IMR-90 (cell line): ENCODE results near the gene ISG15. TPM values are rescaled to one million over a fixed set of nuclear protein-coding genes. Genes with fewer than 3 reads are reported as not detected.

ENCODE experiments used
- ATAC-seq: fragments of 200-7000 bp; cut with Tn5 transposase; 2 replicates; pipeline ENCODE4 v1.9.1; 2020; ENCODE audit warnings: low read depth, mild to moderate bottlenecking, moderate library complexity
- BruUV-seq: library from RNA; stranded (reverse); fragments of 400-500 nt; replicated peaks from 2 replicates; lab custom pipeline; 2021; lab: Mats Ljungman, UMichigan
- CTCF ChIA-PET: fragments of 300-600 bp; formaldehyde crosslinking; extraction: SDS; loops from one replicate; lab custom pipeline; 2021; ENCODE audit warnings: antibody characterized with exemption; lab: Yijun Ruan, JAX
- POLR2A ChIA-PET: fragments of 300-600 bp; sonication (Branson Sonifier 250); formaldehyde crosslinking; loops from one replicate; lab custom pipeline; 2022; ENCODE audit warnings: antibody characterized with exemption; ENCODE audit not compliant: unreplicated experiment; lab: Charles Lee
- DNase-seq: peaks from one replicate; pipeline ENCODE4 v3.0.0; 2013
- H2AFZ ChIP-seq: replicated peaks from 2 replicates; pipeline ENCODE3; 2013; ENCODE audit warnings: low read length, mild to moderate bottlenecking; ENCODE audit not compliant: poor library complexity
- H2AK5ac ChIP-seq: 2 replicates; pipeline ENCODE4 v1.6.1; 2013; ENCODE audit warnings: low read depth, low read length, inconsistent platforms
- H2AK9ac ChIP-seq: replicated peaks from 2 replicates; pipeline ENCODE3; 2013; ENCODE audit warnings: mild to moderate bottlenecking, low read depth, low read length, moderate library complexity; ENCODE audit not compliant: poor library complexity
- H2BK120ac ChIP-seq: 2 replicates; pipeline ENCODE4 v1.6.1; 2013; ENCODE audit warnings: low read depth, low read length, inconsistent platforms
- H2BK15ac ChIP-seq: 3 replicates; pipeline ENCODE4 v1.6.1; 2013; ENCODE audit warnings: low read depth, low read length, inconsistent platforms
- H2BK20ac ChIP-seq: 2 replicates; pipeline ENCODE4 v1.6.1; 2013; ENCODE audit warnings: low read depth, mild to moderate bottlenecking, inconsistent platforms, low read length, moderate library complexity
- H2BK5ac ChIP-seq: 2 replicates; pipeline ENCODE4 v1.6.1; 2013; ENCODE audit warnings: mild to moderate bottlenecking, low read depth, low read length, inconsistent platforms; ENCODE audit not compliant: poor library complexity, severe bottlenecking
- H3K14ac ChIP-seq: replicated peaks from 2 replicates; pipeline ENCODE4 v1.6.1; 2013; ENCODE audit warnings: low read depth, low read length, inconsistent platforms
- H3K18ac ChIP-seq: 2 replicates; pipeline ENCODE4 v1.6.1; 2013; ENCODE audit warnings: low read depth, low read length, control low read depth
- H3K23ac ChIP-seq: 2 replicates; pipeline ENCODE4 v1.6.1; 2013; ENCODE audit warnings: low read depth, low read length, inconsistent platforms
- H3K27ac ChIP-seq: 2 replicates; pipeline ENCODE4 v1.5.1; 2013; ENCODE audit warnings: mild to moderate bottlenecking, control low read depth, low read length; ENCODE audit not compliant: insufficient read depth
- H3K27me3 ChIP-seq: 2 replicates; pipeline ENCODE4 v1.6.1; 2013; ENCODE audit warnings: low read length; ENCODE audit not compliant: control insufficient read depth, insufficient read depth
- H3K36me3 ChIP-seq: 2 replicates; pipeline ENCODE4 v1.6.1; 2013; ENCODE audit warnings: low read length, mixed read lengths; ENCODE audit not compliant: control insufficient read depth, insufficient read depth
- H3K4ac ChIP-seq: 2 replicates; pipeline ENCODE4 v1.6.1; 2013; ENCODE audit warnings: low read depth, low read length, inconsistent platforms
- H3K4me1 ChIP-seq: 2 replicates; pipeline ENCODE4 v1.6.1; 2013; ENCODE audit warnings: low read length, mixed read lengths; ENCODE audit not compliant: control insufficient read depth, insufficient read depth
- H3K4me2 ChIP-seq: 2 replicates; pipeline ENCODE4 v1.6.1; 2013; ENCODE audit warnings: low read depth, mild to moderate bottlenecking, control low read depth, low read length, moderate library complexity
- H3K4me3 ChIP-seq: 2 replicates; pipeline ENCODE4 v1.5.1; 2013; ENCODE audit warnings: low read depth, mild to moderate bottlenecking, control low read depth, low read length, moderate library complexity; ENCODE audit not compliant: insufficient read depth
- H3K56ac ChIP-seq: 2 replicates; pipeline ENCODE4 v1.6.1; 2013; ENCODE audit warnings: low read length, inconsistent platforms; ENCODE audit not compliant: insufficient read depth; ENCODE audit errors: extremely low read depth
- H3K79me1 ChIP-seq, 2 experiments: 2 replicates each; pipeline ENCODE4 v1.6.1; 2013; ENCODE audit warnings: low read length in 2 of 2, inconsistent platforms in 1 of 2, low read depth in 1 of 2
- H3K9ac ChIP-seq: 2 replicates; pipeline ENCODE4 v1.6.1; 2013; ENCODE audit warnings: low read depth, low read length, control low read depth
- H3K9me1 ChIP-seq: 2 replicates; pipeline ENCODE4 v1.6.1; 2013; ENCODE audit warnings: low read length, inconsistent platforms; ENCODE audit not compliant: insufficient read depth
- H3K9me3 ChIP-seq: 2 replicates; pipeline ENCODE4 v1.6.1; 2013; ENCODE audit warnings: low read length; ENCODE audit not compliant: control insufficient read depth, insufficient read depth
- H4K20me1 ChIP-seq: 2 replicates; pipeline ENCODE4 v1.6.1; 2013; ENCODE audit warnings: low read length, inconsistent platforms; ENCODE audit not compliant: insufficient read depth
- H4K5ac ChIP-seq: 2 replicates; pipeline ENCODE4 v1.6.1; 2013; ENCODE audit warnings: mild to moderate bottlenecking, low read depth, low read length, control low read depth
- H4K8ac ChIP-seq, 2 experiments: 2 replicates each; pipeline ENCODE4 v1.6.1; 2013; ENCODE audit warnings: low read depth in 2 of 2, low read length in 2 of 2, control low read depth in 1 of 2, inconsistent platforms in 1 of 2
- H4K91ac ChIP-seq: 2 replicates; pipeline ENCODE4 v1.6.1; 2013; ENCODE audit warnings: low read depth, low read length, inconsistent platforms; ENCODE audit not compliant: insufficient read depth
- BHLHE40 ChIP-seq: fragments of 150-350 bp; IDR thresholded peaks from 2 replicates; pipeline ENCODE4 v1.6.1; 2016; ENCODE audit warnings: mild to moderate bottlenecking, low read depth, low read length
- CTCF ChIP-seq: conservative IDR thresholded peaks from 2 replicates; pipeline ENCODE4 v1.5.1; 2012; ENCODE audit warnings: mild to moderate bottlenecking, low read depth, low read length, improper control_type of control experiment
- ELK1 ChIP-seq: fragments of 150-350 bp; IDR thresholded peaks from 2 replicates; pipeline ENCODE4 v1.6.1; 2016; ENCODE audit warnings: low read depth, mild to moderate bottlenecking, low read length, moderate library complexity, borderline replicate concordance
- MAFK ChIP-seq: IDR thresholded peaks from 2 replicates; pipeline ENCODE4 v1.6.1; 2012; ENCODE audit warnings: low read depth, low read length, improper control_type of control experiment
- MAZ ChIP-seq: IDR thresholded peaks from 2 replicates; pipeline ENCODE4 v1.6.1; 2012; ENCODE audit warnings: low read depth, mild to moderate bottlenecking, low read length, improper control_type of control experiment, moderate library complexity, borderline replicate concordance
- POLR2A ChIP-seq: IDR thresholded peaks from 2 replicates; pipeline ENCODE4 v1.6.1; 2012; ENCODE audit warnings: mild to moderate bottlenecking, low read depth, low read length
- RFX5 ChIP-seq: IDR thresholded peaks from 2 replicates; pipeline ENCODE4 v1.8.0; 2012; ENCODE audit warnings: low read depth, mild to moderate bottlenecking, low read length, moderate library complexity
- WGBS, 2 experiments: methylation state at CpG; one replicate each; pipeline versions ENCODE4 v1.1.5 to v1.1.7; 2013; ENCODE audit warnings: missing lambda C conversion rate in 2 of 2; ENCODE audit not compliant: insufficient read length in 1 of 2; ENCODE audit errors: extremely low coverage in 2 of 2; 5-methylcytosine and 5-hydroxymethylcytosine counted together
- dilution Hi-C: fragments of 300-500 bp; cut with HindIII; formaldehyde crosslinking; loops from one replicate; pipeline ENCODE4 v1.14.3; 2018; ENCODE audit warnings: low sequenced_read_pairs; ENCODE audit not compliant: unreplicated experiment
- in situ Hi-C: fragments of 300-500 bp; cut with MboI; formaldehyde crosslinking; loops from 3 replicates; pipeline ENCODE4 v1.14.3; 2019; ENCODE audit warnings: low sequenced_read_pairs, inconsistent platforms, mixed read lengths
- intact Hi-C: fragments of 100-400 bp; cut with micrococcal nuclease; formaldehyde crosslinking; loops from 2 replicates; pipeline ENCODE4 v1.10.0; 2022
- polyA plus RNA-seq, 3 experiments: library from polyadenylated mRNA; depleted of rRNA; stranded (reverse); fragments of >200 nt; gene quantifications; 2 replicates each; pipeline ENCODE4 v1.2.3, GENCODE V29; 2012; ENCODE audit warnings: low replicate concordance in 1 of 3
- total RNA-seq: library from RNA; depleted of rRNA; stranded (reverse); fragments of >200 nt; gene quantifications from 2 replicates; pipeline ENCODE4 v1.2.3, GENCODE V29; 2012

Gene ISG15
- total and polyA plus RNA-seq, 2 of the 4 experiments (the other 2 are of a cell fraction), result 99.1 to 105 TPM

- TF ChIP-seq MAZ (no peak), POLR2A (no peak)
Observed at GRCh38 chr1:984476-984814, 28.9 kb upstream of the ISG15 start (continued).

- H3K79me1 ChIP-seq, result no peaks in the 10 kb centered on the region
- H3K56ac ChIP-seq, result no peak overlapping the region
- no peak overlapping the region for H2BK5ac ChIP-seq
- TF ChIP-seq BHLHE40 (no peak), ELK1 (no peak), MAFK (no peak), CTCF (no peak), RFX5 (no peak)
- H2BK120ac ChIP-seq, result no peak overlapping the region
- H2AK5ac ChIP-seq, result no peak overlapping the region
- no peak overlapping the region for H2AK9ac ChIP-seq
- no peaks in the 10 kb centered on the region for H3K9me3 ChIP-seq
- H4K91ac ChIP-seq, result no peak overlapping the region
- in situ Hi-C loops (no loop called here), dilution Hi-C loops (no loop called here), intact Hi-C loops (no loop called here)
- no peak overlapping the region for H3K18ac ChIP-seq
- no peak overlapping the region for H3K27ac ChIP-seq
- H3K36me3 ChIP-seq, result no peaks in the 10 kb centered on the region
- no peak overlapping the region for H3K9ac ChIP-seq
- 67% methylated on average over 4 of the region's 13 CpGs; no CpG with 5 or more reads in 1 of the 2 experiments for WGBS, 2 experiments
- ChIA-PET POLR2A (no interaction called here), CTCF (interaction anchor here (0.8 to 1.5 kb wide), 5 partner anchors 10 to 78 kb away, joined by 3 to 9 read pairs (median 4); no protein-coding TSS in a partner anchor)
- H3K4me2 ChIP-seq, result no peak overlapping the region
- no peak overlapping the region for H3K4ac ChIP-seq
- H2BK15ac ChIP-seq, result no peak overlapping the region
- no peaks in the 10 kb centered on the region; the same call in 1 of the 2 replicates for H4K20me1 ChIP-seq
- no peak overlapping the region for H3K23ac ChIP-seq
- H3K14ac ChIP-seq, result no peak overlapping the region
- H3K4me1 ChIP-seq, result no peaks in the 10 kb centered on the region
- H4K5ac ChIP-seq, result no peak overlapping the region
- H3K9me1 ChIP-seq, result no peaks in the 10 kb centered on the region
- peaks cover 5% of the 10 kb centered on the region; the same call in 1 of the 2 replicates for H3K27me3 ChIP-seq
- H4K8ac ChIP-seq, result no peak overlapping the region
- ATAC-seq, result no peak
- H2AFZ ChIP-seq, result no peak overlapping the region
- H2BK20ac ChIP-seq, result no peak overlapping the region
- DNase-seq, result no peak
- no peak overlapping the region for H3K4me3 ChIP-seq
- no TSS peak for BruUV-seq
Observed at GRCh38 chr1:985126-985525, 28.2 kb upstream of the ISG15 start.
